Spleen (tissue), 7 donors: Measurements from ENCODE around the gene NMBR.

Experiments used
- CTCF ChIP-seq, 11 experiments: fragments of 200-600 bp in 7 of 11; fragments of 450-650 bp in 4 of 11; sonication (generic) in 4 of 11; IDR thresholded peaks in 8 of 11; conservative IDR thresholded peaks in 3 of 11; 1 replicate in 7 of 11; 2 replicates in 4 of 11; pipeline versions ENCODE4 v1.4.0 to v1.8.0; 2016 to 2021; ENCODE audit warnings: antibody characterized with exemption in 11 of 11, inconsistent platforms in 4 of 11, mild to moderate bottlenecking in 1 of 11
- POLR2A ChIP-seq, 3 donors: fragments of 450-650 bp; IDR thresholded peaks; one replicate each; pipeline ENCODE4 v1.5.1; 2017; ENCODE audit warnings: antibody characterized with exemption in 3 of 3, mild to moderate bottlenecking in 1 of 3
- POLR2AphosphoS5 ChIP-seq, 3 donors: sonication (generic); formaldehyde crosslinking; IDR thresholded peaks; one replicate each; pipeline ENCODE4 v1.5.1; 2017; ENCODE audit warnings: antibody characterized with exemption in 3 of 3
- donor health status: DM: no; HTN: no; CAD: no; lungs with moderate emphysema.
- donor health status: DM: no; HTN: no; CAD: no.
- donor health status: DM: no; HTN: no; CAD: no.

GRCh38 chr6:142154336-142154735 is 7.4 kb upstream of the NMBR start:
- no peak for TF ChIP-seq CTCF (IDR thresholded peaks at IDR 0.05 in 8 of 11, conservative IDR thresholded peaks at IDR 0.05 in 3 of 11)
- no peak for TF ChIP-seq POLR2A (IDR thresholded peaks at IDR 0.05)
- no peak for TF ChIP-seq POLR2AphosphoS5 (IDR thresholded peaks at IDR 0.05)
